Measurements from ENCODE around the gene SUFU.
"Not testable (repeated sequence)": the region's sequence is repeated elsewhere in the genome, so short reads cannot be mapped to it uniquely, and the experiment has no call there.

Gene SUFU

DNA sequence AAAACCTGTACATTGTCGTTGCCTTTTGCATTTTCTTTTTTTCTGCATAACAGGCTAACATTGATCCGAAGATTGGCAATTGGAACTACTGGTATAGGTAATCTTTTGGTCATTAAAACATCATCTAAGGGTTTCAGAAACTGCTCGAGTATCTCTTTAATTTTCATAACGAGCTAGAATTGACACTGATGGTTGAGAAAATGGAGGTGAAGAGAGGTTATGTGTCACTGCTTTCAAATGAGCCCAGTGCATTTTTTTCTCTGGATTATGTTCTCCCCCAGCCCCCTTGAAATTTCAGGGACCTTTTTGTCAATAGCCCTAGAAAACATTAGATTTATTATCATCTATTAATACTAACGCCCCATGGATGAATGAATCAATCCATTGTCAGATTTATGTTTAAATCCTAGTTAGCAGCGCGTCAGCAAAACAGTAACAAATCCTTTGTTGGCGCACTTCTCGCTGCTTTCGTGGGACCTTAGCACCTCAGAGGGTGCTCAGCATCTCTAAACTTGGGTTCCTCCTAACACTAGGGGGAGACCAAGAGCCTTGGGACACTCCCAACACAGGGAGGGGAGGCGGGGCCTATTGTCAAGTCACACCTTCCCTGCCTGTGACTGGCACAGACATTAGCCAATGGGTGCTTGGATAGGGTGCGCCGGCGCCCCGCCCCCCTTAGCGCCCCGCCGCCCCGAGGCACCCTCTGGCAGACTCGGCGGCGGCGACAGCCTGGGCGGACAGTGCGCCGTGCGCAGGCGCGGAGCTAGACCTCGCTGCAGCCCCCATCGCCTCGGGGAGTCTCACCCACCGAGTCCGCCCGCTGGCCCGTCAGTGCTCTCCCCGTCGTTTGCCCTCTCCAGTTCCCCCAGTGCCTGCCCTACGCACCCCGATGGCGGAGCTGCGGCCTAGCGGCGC, at the start of gene SUFU:
SUFU (plus strand) TSS at position 709 of the 915 bp plus-strand sequence; CDS start at position 890, 181 bp downstream.
- DNase-seq (ENCODE audit: low read depth in 2 of 2): peak; percentile 94 to 97

DNA sequence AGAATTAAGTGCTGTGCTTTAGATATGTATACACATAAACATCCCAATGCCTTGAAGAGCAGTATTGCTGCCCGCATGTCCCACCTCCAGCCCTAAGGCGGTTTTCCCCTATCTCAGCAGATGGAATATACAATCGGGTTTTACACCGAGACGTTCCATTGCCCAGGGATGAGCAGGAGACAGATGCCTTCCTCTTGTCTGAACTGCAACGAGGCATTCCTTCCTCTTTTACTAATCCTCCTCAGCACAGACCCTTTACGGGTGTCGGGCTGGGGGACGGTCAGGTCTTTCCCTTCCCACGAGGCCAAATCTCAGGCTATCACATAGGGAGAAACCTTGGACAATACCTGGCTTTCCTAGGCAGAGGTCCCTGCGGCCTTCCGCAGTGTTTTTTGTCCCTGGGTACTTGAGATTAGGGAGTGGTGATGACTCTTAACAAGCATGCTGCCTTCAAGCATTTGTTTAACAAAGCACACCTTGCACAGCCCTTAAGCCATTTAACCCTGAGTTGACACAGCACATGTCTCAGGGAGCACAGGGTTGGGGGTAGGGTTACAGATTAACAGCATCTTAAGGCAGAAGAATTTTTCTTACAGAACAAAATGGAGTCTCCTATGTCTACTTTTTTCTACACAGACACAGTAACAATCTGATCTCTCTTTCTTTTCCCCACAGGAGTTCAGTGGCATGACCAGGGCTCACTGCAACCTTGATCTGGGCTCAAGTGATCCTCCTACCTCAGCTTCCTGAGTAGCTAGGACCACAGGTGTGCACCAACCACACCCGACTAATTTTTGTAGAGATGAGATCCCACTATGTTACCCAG, 48.9 kb upstream of the SUFU start:
- not testable (repeated sequence) for DNase-seq (ENCODE audit: low read depth in 2 of 2)

DNA sequence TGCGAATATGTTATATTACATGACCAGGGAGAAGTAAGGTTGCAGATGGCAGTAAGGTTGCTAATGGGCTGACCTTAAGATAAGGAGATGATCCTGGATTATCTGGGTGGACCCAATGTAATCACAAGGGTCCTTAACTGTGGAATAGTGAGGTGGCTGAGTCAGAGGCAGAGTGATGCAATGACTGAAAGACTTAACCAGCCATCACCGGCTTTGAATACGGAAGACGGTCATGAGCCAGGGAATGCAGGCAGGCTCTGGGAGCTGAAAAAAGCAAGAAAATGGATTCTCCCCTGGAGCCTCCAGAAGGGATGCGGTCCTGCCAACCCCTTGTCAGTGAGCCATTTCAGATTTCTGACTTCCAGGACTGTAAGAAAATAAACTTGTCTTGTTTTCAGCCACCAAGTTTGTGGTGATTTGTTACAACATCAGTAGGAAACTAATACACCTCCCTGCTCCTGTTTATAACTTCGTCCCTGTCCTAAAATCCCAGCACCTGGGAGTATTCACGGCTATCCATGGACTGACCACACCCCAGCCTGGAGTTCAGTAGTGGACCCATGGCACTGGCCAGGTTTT, 47.8 kb upstream of the SUFU start:
- DNase-seq (ENCODE audit: low read depth in 2 of 2): no peak

DNA sequence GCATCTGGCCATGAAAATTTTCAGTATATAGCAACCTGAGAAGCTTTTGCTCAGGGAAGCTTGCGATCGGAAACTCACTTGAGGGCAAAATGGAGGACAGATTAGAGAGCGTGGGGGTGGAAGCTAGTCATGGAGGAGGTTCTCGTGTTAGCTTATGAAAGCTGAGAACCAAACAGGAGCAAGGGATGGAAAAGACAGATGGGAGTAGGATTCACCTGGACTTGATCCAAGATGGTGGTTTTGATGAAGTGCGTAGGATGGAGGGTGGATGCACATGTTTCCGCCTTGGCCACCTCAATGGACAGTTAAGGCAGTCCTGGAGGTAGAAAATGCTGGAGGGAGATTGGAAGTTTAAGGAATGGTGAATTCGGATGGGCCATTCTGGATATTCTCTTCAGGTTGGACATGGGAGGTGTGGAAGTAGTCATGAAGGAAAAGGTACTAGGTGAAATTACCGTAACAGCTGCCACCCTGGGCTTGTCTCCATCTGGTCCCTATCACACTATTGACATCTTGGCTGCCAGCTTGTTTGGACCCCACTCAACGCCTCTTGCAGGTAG, 46.1 kb upstream of the SUFU start:
- DNase-seq (ENCODE audit: low read depth in 2 of 2): no peak

DNA sequence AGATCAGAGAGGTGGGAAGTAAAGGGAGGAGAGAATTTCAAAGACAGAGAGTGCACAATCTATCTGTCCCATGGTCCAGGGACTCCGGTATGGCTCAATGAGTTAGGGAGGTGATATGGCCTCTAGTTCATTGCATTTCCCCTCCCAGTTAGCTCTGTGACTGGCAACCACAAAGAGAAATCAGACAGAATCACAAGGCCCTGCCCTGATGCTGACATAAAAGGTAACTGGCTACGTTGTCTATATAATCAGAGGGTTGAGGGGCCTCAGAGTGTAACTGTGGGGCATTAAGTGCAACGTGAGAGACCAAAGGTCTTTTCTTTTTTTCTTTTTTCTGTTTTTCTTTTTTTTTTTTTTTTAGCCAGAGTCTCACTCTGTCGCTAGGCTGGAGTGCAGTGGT, 45.1 kb upstream of the SUFU start:
- no peak for DNase-seq (ENCODE audit: low read depth in 2 of 2)

DNA sequence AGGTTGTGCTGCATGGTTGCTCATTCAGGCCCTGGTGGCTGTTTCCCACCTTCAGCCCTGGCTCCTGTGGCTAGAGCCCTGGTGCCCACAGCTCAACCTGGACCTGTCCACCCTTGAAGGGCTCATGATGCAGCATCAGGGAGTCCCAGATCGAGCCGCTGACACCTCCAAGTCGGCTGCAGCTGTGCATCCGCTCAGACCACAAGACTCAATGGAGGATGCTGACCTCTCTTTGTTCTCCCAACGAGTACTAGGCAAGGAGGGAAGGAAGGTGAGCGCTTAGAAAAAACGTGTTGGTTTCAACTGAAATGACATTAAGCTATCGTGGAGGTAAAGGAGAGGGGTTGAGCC, 43.0 kb upstream of the SUFU start:
- no peak for DNase-seq (ENCODE audit: low read depth in 2 of 2)

DNA sequence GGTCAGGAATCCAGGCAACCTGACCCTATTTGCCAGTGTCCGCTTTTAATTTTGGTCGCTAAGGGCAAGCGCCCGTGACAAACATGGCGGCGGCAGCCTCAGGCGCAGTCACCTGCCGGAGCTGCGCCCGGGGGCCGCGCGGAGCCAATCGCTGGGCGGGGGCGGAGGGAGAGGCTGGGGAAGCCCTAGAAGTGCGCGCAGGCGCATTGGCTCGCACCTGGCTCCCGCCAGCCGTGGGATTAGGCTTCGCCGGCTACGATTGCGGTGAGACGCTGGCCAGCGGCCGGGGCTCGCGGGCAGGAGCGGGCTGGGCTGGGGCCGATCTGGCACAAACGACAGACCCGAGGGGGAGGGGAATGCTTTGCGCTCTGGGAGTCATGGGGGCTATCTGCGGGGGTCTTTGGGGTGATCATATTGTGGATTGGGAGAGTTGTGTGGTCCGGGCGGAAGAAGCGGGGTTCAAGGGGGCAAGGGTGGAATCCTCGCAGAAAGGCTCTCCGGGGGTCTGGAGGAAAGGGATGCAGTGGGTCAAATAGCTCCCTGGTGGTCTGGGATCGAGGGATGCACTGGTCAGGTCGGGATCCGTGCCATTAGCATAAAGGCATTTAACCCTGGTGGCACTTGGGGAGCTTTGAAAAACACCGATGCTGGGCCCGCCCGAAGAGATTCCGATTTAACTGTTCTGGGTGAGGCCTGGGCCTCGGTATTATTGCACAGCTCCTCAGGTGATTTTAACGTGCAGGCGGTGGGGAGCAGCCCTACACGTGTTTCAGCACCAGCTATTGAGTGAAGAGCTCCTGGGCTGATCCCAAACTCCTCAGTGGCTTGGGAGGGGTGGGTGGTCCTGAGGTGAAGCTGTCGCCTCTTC, 42.4 kb upstream of the SUFU start:
- peak; percentile 84 to 91 for DNase-seq (ENCODE audit: low read depth in 2 of 2)

DNA sequence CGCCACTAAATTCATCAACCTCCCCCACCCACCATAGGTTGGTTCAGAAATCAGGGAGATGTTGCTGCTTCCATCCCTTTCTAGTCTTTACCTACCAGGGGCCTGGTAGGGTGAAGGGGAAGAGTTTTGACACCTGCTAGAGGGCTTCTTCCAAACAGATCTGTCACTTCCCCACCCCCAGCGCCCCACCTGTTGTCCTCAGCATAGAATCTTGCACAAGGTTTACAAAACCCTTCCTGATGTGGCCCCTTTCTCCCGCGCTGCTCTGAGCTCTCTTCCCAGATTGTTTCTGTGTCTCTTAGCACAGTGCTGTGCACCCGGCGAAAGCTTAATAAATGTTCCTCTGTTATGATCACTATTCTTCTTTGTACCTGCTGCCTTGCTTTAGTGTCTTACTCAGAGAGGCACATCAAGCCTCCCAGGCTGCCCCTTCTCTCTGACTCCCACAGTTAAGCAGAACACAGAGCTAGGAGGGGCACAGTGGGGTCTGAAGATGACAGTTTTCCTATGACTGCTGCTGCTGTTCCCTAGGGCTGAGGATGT, 41.2 kb upstream of the SUFU start:
- no peak for DNase-seq (ENCODE audit: low read depth in 2 of 2)

DNA sequence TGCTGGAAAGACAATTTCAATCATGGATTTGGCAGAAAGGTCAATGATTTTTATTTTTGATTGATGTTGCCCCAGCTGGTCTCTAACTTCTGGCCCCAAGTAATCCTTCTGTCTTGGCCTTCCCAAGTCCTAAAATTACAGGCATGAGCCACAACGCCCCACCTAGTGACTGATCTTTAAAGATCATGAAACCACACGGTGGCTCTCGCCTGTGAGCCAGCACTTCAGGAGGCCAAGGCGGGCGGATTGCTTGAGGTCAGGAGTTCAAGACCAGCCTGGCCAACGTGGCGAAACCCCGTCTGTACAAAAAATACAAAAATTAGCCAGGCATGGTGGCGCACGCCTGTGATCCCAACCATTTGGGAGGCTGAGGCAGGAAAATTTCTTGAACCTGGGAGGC, 39.8 kb upstream of the SUFU start:
- no peak for DNase-seq (ENCODE audit: low read depth in 2 of 2)

DNA sequence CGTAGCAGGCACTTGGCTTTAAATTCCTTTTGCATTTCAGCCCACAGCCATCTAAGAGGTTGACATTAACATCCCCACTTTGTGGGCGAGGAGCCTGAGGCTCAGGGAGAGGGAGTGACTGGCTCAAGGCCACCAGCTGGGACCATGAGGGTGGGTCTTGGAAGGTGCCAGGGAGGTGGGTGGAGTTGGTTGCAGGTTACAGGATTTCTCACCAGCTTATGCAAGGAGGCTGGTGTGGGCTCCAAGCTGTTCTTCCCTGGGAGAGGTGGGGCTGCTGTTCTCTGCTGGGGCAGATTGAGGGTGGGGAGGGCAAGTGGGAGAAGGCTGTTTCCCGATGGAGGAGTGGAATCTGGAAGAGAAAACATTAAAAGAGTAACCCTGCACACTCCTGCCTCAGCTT, 38.3 kb upstream of the SUFU start:
- DNase-seq (ENCODE audit: low read depth in 2 of 2): no peak

DNA sequence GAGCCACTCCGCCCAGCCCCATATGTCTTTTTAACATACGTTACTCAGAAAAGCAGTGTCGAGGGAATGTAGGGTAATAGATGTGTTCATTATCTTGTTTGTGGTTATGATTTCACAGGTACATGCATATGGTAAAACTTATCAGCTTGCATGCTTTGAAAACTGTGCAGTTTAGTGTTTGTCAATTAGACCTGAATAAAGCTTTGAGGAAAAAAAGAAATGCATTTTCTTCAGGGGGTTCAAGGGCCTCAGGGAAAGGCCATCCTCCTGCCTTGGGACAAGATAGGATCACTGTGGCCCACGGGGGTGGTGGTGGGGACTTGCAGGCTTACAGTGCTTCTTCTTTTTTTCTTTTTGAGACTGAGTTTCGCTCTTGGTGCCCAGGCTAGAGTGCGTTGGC, 36.5 kb upstream of the SUFU start:
- no peak for DNase-seq (ENCODE audit: low read depth in 2 of 2)

DNA sequence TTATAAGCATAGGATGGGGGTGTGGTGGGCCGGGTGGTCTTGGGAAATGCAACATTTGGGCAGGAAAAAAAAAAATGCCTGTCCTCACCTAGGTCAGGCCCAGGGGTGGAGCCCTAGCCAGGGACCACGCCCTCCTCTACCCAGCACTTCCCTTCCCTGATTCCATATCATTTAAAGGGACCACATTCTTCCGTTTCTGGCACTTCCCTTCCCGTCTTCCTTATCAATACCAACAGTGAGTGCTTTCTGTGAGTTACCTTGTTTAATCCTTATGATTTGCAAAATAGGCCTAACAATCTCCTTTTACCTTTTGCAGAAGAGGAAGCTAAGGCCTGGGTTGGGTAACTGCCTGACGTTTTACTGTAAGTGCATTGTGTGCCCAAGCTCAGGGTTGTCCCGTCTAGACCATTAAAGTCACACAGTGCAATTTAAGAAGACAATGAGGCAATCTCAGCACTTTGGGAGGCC, 35.8 kb upstream of the SUFU start:
- no peak for DNase-seq (ENCODE audit: low read depth in 2 of 2)

DNA sequence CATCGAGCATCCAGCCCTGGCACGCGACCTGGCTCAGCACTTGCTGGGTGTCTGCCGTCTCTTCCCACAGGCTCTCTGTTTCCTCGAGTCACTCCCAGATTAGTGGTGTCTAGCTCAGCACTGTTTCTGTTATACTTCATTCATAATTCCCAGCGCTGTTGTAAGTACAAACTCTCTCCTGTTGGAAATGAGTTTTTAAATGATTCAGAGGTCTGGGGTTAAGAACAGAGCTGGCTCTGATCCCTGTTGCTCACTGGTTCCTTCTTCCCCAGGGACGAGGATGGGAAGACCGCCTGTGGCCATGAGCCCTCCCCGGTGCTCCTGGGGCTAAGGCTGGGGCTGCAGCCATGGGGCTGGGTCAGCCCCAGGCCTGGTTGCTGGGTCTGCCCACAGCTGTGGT, 35.1 kb upstream of the SUFU start:
- DNase-seq (ENCODE audit: low read depth in 2 of 2): no peak

DNA sequence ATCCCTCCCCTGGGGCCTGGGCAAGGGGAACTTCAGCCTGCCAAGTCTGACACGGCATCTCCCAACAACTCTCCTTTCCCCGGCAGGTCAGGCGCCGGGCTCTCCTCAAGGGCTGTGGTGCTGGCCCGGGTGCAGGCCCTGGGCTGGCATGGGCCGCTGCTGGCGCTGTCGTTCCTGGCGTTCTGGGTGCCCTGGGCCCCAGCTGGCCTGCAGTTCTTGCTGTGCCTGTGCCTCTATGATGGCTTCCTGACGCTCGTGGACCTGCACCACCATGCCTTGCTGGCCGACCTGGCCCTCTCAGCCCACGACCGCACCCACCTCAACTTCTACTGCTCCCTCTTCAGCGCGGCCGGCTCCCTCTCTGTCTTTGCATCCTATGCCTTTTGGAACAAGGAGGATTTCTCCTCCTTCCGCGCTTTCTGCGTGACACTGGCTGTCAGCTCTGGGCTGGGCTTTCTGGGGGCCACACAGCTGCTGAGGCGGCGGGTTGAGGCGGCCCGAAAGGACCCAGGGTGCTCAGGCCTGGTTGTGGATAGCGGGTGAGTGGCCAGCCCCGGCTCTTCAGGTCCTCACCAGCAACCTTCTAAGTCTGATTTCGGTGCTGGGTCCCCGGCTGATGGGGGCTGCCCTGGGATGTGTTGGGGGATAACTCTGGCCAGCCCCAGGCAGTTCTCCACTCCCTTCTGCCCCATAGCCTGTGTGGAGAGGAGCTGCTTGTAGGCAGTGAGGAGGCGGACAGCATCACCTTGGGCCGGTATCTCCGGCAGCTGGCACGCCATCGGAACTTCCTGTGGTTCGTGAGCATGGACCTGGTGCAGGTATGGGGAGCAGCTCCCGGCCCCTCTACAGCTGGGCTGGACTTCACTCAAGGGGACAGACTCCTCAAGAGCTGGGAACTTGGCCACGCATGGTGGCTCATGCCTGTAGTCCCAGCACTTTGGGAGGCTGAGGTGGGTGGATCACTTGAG, 32.9 kb upstream of the SUFU start:
- no peak for DNase-seq (ENCODE audit: low read depth in 2 of 2)

DNA sequence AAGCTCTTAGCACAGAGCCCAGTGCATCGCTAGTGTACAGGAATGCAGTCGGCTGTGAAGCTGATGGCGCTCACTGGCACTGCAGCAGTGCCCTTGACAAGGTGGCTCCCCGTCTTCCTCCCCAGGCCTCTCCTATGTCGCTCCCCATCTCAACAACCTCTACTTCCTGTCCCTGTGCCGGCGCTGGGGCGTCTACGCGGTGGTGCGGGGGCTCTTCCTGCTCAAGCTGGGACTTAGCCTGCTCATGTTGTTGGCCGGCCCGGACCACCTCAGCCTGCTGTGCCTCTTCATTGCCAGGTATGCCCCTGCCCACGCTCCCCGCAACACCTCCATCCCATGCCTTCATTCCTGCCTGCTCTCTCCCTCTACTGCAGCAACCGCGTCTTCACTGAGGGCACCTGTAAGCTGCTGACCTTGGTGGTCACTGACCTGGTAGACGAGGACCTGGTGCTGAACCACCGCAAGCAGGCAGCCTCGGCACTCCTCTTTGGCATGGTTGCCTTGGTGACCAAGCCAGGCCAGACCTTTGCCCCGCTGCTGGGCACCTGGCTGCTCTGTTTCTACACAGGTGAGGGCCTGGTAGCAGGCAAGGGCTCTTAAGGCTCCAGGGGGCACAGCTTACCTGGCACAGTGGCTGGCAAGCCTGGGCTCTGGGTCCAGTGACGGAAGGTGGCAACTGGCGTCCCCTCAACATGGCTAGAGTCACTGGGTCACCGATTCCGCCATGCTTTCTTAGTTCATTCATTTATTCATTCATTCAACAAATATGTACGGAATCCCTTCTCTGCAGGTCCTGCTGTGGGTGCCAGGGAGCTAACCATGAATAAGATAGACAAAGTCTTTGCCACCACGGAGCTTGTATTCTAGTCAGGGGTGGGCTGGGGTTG, 30.1 kb upstream of the SUFU start:
- no peak for DNase-seq (ENCODE audit: low read depth in 2 of 2)

DNA sequence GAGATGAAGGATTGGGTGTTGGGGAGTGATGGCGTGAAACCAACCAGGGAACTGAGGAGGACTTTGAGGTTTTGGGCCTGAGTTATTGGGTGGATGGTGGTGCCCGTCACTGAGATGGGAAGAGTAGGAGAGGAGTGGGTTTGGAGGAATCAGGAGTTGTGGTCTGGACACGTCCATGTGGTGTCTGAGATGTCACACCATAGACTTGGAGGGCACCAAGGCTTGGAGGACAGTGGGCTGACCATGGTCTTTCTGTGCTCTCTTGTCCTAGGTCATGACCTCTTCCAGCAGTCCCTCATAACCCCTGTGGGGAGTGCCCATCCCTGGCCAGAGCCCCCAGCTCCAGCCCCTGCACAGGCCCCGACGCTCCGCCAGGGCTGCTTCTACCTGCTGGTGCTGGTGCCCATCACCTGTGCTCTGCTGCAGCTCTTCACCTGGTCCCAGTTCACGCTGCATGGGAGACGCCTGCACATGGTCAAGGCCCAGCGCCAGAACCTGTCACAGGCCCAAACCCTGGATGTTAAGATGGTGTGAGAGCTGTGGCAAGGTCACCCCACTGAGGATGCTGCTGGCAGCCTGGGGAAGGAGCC, 28.2 kb upstream of the SUFU start:
- DNase-seq (ENCODE audit: low read depth in 2 of 2): no peak

DNA sequence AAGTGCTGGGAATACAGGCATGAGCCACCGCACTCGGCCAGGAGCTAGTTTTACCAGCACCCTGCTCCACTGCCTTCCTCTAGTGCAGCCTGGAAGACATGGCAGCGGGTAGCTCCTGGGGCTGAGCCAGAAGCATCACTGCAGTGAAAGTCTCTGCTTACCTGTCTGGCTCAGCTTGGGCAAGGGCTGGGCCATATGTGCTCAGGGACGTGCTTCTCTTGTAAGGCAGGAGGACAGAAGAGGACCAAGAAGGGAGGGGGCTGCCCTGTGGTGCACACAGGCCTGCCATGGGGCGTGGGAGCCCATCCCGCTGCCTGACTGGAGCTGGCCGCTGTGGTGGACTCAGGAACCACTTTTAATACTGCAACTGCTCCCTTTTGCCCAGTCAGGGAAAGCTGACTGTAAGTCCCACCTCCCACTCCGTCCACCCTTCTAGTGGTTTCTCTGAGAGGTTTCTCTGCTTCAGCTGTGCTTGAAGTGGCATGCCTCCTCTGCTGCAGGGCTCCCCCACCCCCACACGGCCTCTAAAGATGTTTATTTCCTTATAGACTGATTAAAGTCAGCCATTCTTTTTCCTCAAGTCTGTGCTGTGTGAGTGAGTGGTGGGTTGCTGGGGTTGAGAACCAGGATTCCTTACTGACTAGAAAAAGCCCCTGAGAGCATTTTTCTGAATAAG, 27.2 kb upstream of the SUFU start:
- no peak for DNase-seq (ENCODE audit: low read depth in 2 of 2)

DNA sequence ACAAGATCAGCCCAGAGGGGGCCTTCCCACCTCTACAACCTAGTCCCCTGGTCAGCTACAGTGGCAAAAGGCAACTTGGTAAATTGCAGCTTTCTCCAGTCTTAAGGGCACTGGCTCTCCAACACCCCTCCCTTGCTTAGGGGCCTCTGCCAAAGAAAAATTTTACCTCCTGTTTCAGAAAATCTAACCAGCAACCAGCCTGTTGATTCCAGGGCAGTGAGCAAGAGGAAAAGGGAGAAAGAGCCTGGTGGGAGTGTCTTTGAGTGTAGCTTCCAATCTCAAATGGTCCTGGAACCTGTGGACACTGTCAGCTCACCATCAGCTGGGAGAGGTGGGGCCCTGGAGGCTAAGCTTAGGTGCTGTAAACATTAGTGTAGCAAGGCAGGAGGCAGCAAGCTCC, 24.1 kb upstream of the SUFU start:
- no peak for DNase-seq (ENCODE audit: low read depth in 2 of 2)
